Activated naive CD8-positive, alpha-beta T cell (primary cell): ENCODE data around the gene MAD2L2.
"Not testable (repeated sequence)": the region's sequence is repeated elsewhere in the genome, so short reads cannot be mapped to it uniquely, and the experiment has no call there.

Experiments used
- H3K27ac Mint-ChIP-seq: one replicate; pipeline ENCODE4 v1.8.0; 2021; ENCODE audit warnings: mixed read lengths
- H3K27me3 Mint-ChIP-seq: one replicate; pipeline ENCODE4 v1.8.0; 2021; ENCODE audit warnings: mixed read lengths
- H3K36me3 Mint-ChIP-seq: one replicate; pipeline ENCODE4 v1.8.0; 2021; ENCODE audit warnings: mixed read lengths
- H3K4me1 Mint-ChIP-seq: one replicate; pipeline ENCODE4 v1.8.0; 2021; ENCODE audit warnings: low read depth, mixed read lengths
- H3K4me3 Mint-ChIP-seq: one replicate; pipeline ENCODE4 v1.8.0; 2021; ENCODE audit warnings: mild to moderate bottlenecking, mixed read lengths
- H3K9me3 Mint-ChIP-seq: one replicate; pipeline ENCODE4 v1.8.0; 2021; ENCODE audit warnings: low read depth, mixed read lengths

Gene MAD2L2

DNA sequence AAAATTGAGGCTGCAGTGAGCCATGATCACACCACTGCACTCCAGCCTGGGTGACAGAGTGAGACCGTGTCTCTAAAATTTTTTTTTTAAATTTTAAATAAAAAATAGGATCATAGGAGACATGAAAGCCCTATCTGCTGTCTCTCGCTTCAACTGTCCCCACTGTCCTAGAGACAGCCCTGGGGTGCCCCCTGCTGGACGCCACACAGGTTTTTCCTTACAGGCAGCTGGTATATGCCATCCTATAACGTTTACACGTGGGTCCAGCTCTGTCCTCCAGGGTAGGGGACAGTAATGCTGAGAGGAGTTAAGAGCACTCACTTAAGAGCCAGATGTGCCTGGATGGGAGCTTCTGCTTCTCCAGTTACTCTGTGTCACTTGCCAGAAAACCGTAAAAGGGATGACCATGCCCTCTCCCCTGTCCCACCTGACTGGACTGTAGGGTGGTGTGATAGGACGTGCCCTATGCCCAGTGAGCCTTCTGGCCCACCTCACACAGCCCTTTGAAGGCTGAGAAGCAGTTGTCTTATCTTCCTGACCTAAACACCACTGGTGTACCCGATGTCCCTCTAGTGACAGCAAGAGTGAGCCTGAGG, 35.2 kb downstream of the MAD2L2 start:
- Mint-ChIP-seq H3K4me1 (peaks cover 8% of the 10 kb centered on the region), H3K9me3 (no peaks in the 10 kb centered on the region), H3K36me3 (no peaks in the 10 kb centered on the region), H3K27ac (no peak overlapping the region), H3K27me3 (no peaks in the 10 kb centered on the region), H3K4me3 (no peak overlapping the region)

DNA sequence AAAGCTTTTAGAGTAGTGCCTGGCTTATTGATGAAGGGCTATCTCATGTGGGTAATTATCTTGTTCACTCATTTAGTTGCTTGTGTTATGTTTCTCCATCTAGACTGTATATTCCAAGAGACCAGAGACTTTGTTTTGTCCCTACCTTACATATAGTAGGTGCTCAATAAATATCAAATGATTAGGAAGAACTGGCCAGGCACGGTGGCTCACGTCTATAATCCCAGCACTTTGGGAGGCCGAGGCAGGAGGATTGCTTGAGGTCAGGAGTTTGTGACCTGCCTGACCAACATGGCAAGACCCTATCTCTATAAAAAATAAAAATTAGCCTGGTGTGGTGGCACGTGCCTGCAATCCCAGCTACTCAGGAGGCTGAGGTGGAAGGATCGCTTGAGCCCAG, 35.7 kb downstream of the MAD2L2 start:
- H3K9me3 Mint-ChIP-seq = no peaks in the 10 kb centered on the region
- no peaks in the 10 kb centered on the region for H3K27me3 Mint-ChIP-seq
- peaks cover 7% of the 10 kb centered on the region for H3K4me1 Mint-ChIP-seq
- H3K36me3 Mint-ChIP-seq = no peaks in the 10 kb centered on the region
- no peak overlapping the region for H3K27ac Mint-ChIP-seq
- no peak overlapping the region for H3K4me3 Mint-ChIP-seq

DNA sequence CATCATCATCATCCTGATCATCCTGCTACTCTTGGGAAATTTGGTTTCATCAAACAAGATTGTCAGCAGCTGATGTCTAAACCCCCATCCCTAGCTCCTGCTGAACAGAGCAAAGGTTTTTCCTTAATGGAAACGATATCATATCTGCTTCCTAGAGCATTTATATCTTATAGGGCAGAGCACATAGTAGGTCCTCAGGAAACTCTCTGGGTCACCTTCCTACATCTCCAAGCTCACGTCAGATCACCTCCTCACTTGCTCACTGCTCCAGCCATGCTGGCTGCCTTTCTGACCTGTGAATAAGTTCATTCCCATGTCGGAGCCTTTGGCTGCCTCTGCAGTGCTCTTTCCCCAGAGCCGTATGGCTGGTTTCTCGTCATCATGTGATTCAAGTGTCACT, 37.2 kb downstream of the MAD2L2 start:
- Mint-ChIP-seq H3K27me3 (peaks cover 1% of the 10 kb centered on the region), H3K27ac (no peak overlapping the region), H3K4me3 (no peak overlapping the region), H3K9me3 (no peaks in the 10 kb centered on the region), H3K4me1 (peaks cover 3% of the 10 kb centered on the region), H3K36me3 (no peaks in the 10 kb centered on the region)

DNA sequence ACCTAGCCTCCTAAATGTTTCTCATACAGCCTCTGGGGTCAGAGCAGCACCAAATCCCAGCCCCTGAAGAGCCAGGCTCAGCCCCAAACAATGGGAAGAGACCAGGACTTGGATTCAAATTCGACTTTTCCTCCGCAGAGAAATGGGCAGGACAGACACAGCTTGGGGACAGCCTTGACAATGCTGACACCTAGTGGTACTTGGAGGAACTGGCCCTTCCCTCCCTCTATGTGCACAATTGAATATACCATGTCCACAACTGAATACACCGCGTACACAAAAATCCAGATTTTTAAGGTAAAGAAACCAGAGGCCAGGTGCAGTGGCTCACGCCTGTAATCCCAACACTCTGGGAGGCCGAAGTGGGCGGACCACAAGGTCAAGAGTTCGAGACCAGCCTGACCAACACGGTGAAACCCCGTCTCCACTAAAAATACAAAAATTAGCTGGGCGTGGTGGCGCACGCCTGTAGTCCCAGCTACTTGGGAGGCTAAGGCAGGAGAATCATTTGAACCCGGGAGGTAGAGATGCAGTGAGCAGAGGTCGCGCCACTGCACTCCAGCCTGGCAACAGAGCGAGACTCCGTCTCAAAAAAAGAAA, 38.4 kb downstream of the MAD2L2 start:
- H3K27me3 Mint-ChIP-seq, H3K4me1 Mint-ChIP-seq, H3K36me3 Mint-ChIP-seq, H3K9me3 Mint-ChIP-seq, H3K27ac Mint-ChIP-seq, H3K4me3 Mint-ChIP-seq: not testable (repeated sequence)

DNA sequence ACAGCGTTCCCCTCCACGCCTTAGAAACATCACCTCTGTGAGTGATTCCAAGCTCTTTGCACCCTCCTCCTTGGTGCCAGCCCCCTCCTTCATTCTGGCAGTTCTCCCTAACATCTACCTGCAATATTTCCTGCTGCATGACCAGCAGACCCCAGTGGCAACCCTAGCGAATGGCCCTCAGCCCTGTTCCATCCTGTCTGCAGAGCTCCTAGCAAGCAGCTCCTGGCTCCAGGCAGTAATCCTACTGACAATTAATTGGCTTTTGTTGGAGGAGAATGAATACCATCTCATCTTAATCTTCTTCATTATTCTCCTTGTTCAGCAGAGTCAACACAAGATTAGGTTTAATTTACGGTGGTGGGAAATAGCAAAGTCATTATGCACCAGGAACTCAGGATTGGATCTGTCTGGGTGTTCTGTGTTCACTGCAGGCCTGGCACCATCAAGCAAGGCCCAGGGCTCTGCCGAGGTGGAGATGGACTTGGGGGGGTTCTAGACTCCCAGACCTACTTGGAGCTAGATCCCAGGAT, 39.1 kb downstream of the MAD2L2 start:
- no peak overlapping the region for H3K27ac Mint-ChIP-seq
- H3K36me3 Mint-ChIP-seq = no peaks in the 10 kb centered on the region
- H3K4me3 Mint-ChIP-seq = no peak overlapping the region
- H3K9me3 Mint-ChIP-seq = no peaks in the 10 kb centered on the region
- H3K4me1 Mint-ChIP-seq = peaks cover 1% of the 10 kb centered on the region
- H3K27me3 Mint-ChIP-seq = peaks cover 1% of the 10 kb centered on the region

DNA sequence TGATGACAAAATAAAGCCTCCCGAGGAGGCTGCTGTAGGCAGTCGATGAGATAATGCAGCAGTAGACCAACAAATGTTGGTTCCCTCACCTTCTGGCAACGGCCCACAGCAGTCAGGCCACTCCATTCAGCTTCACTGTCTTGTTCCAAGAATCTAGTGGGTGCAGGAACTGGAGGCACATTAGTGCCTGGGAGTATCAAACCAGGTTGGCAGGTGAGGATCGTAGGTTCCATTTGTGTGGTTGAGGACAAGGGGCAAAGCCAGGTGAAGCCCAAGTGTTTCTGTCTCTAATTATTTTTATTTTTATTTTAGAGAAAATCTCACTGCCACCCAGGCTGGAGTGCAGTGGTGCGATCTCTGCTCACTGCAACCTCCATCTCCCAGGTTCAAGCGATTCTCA, 40.0 kb downstream of the MAD2L2 start:
- H3K9me3 Mint-ChIP-seq = no peaks in the 10 kb centered on the region
- peaks cover 2% of the 10 kb centered on the region for H3K27me3 Mint-ChIP-seq
- H3K4me3 Mint-ChIP-seq = no peak overlapping the region
- H3K4me1 Mint-ChIP-seq = peaks cover 1% of the 10 kb centered on the region
- H3K27ac Mint-ChIP-seq = no peak overlapping the region
- no peaks in the 10 kb centered on the region for H3K36me3 Mint-ChIP-seq

DNA sequence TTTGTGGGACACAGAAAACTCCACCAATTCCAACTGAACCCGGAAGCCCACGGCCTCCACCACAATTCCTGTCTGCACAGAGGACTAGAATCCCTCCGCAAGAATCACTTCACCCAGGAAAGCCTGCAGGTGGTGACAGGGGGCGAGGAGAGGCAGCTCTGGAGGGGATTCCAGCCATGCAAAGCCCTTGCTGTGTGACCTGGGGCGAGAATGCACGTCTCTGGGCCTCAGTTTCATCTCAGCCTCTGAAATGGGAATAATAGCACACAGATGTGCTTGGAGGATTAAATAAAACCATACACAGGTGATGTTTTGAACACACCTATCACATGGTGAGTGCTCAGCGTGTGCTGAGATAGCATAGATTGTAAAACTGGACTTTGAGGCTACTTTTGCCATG, 40.8 kb downstream of the MAD2L2 start:
- no peak overlapping the region for H3K4me3 Mint-ChIP-seq

DNA sequence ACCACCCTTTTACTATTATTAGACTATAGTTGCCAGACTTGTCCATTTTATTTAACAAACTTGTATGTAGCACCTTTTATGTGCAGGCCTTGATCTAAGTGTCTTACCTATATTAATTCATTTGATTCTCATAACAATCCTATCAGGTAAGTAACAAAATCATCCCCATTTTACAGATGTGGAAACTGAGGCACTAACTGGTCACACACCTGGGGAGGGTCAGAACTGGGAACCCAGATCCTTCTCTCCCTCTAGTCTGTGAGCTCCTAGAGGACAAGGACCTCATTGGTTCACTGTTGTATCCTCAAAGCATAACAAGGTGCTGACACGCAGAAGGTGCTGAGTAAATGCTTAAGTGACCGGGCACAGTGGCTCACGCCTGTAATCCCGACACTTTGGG, 41.6 kb downstream of the MAD2L2 start:
- H3K27ac Mint-ChIP-seq = no peak overlapping the region
- H3K36me3 Mint-ChIP-seq = no peaks in the 10 kb centered on the region
- peaks cover 1% of the 10 kb centered on the region for H3K4me1 Mint-ChIP-seq
- H3K9me3 Mint-ChIP-seq = no peaks in the 10 kb centered on the region
- peaks cover 6% of the 10 kb centered on the region for H3K27me3 Mint-ChIP-seq
- H3K4me3 Mint-ChIP-seq = no peak overlapping the region

More for the DNA sequence above, 40.8 kb downstream of the MAD2L2 start:
- peaks cover 1% of the 10 kb centered on the region for H3K4me1 Mint-ChIP-seq
- H3K27ac Mint-ChIP-seq = no peak overlapping the region
- peaks cover 4% of the 10 kb centered on the region for H3K27me3 Mint-ChIP-seq
- H3K9me3 Mint-ChIP-seq = no peaks in the 10 kb centered on the region
- no peaks in the 10 kb centered on the region for H3K36me3 Mint-ChIP-seq

DNA sequence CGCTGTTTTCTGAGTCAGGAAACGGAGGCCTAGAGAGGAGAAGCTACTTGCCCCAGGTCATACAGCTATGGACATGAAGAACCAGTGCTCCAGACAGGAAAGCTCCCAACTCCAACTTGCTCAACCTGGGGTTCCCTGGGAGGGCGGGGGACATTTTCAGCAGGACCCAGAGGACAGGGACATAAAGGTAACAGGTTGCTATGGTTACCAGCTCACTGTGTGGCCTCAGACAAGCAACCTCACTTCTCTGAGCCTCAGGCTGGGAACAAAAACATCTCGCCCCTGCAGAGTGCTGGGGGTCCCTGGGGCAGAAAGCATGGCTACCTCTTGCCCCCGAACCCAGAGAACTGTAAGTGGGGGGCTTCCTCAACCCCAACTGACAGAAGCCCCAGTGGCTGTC, 42.8 kb downstream of the MAD2L2 start:
- H3K27ac Mint-ChIP-seq = no peak overlapping the region
- H3K36me3 Mint-ChIP-seq = no peaks in the 10 kb centered on the region
- peaks cover 6% of the 10 kb centered on the region for H3K27me3 Mint-ChIP-seq
- H3K4me3 Mint-ChIP-seq = no peak overlapping the region
- peaks cover 1% of the 10 kb centered on the region for H3K4me1 Mint-ChIP-seq
- H3K9me3 Mint-ChIP-seq = no peaks in the 10 kb centered on the region

DNA sequence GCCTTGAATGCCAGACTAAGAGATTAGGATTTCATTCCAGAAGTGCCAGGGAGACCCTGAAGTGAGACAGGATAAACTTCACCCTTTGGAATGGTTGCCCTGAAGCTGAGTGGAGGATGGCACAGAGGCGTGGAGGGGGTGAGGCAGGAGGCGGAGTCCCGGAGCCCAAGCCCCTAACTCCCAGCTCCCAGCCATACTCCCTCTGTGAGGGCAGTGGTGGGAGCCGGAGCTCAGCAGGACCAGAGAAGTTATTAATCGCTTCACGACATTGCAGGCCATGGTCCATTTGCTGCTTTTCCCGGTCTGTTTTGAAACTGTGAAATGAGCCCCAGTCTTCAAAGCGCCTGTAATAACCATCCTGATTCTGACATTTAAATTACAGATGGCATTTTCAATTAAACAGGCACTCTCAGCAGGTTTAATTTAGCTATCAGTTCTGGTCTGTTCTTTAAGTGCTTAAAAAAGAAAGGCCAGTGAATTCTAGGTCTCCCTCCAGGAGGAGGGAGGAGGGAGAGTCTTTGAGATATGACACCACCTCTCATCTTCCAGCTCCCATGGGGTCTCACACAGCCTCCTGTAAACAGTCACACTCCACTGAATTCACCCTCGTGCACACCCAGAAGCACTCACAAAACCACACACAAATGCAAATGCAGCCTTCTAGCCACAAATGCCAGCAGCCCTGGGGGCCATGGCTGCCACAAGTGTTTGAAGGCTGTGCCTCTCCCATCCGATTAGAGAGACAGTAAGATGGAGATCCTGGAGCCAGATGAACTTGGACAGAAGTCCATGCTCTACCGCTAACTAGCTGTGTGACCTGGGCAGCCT, 46.4 kb downstream of the MAD2L2 start:
- no peak overlapping the region for H3K27ac Mint-ChIP-seq
- H3K4me1 Mint-ChIP-seq = no peaks in the 10 kb centered on the region
- H3K9me3 Mint-ChIP-seq = no peaks in the 10 kb centered on the region
- no peak overlapping the region for H3K4me3 Mint-ChIP-seq
- peaks cover 6% of the 10 kb centered on the region for H3K27me3 Mint-ChIP-seq
- H3K36me3 Mint-ChIP-seq = no peaks in the 10 kb centered on the region

DNA sequence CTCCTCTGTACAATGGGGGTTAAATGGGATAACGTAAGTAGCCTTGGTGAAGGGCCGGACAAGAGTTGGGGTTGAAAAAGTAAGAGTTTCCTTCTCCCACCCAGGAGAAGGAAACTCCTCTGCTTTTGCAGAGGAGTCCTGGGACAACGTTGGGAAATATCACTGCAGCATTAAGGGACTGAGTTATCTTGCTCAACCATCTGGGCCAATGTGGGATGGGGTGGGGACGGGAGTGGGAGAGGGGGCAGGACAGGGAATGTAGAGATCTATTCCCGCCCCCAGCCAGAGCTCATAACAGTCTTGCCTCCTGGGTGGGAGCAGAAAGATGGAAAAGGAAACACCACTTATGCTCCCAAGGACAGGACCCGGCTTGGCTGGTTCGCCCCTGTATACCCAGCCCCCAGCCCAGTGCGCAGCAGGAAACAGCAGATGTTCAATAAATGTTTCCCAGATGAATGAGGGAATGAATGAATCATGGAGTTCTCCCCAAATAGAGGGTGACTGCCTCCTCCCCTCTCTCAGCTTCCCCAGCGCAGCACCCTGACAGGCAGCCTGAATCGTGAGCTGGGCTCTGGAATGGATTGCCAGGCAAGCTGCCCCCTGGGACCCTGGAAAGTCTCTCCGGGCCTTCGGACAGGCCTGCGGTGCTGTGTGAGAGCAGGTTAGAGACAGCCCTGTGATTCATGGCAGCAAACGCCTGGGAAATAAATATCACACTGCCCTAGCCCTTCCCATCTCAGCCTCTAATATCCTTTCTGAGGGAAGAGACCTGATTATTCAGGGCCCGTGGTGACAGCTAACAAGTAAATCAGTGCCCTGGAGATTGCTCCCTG, 51.5 kb downstream of the MAD2L2 start:
- peaks cover 4% of the 10 kb centered on the region for H3K27me3 Mint-ChIP-seq
- H3K4me3 Mint-ChIP-seq = no peak overlapping the region
- no peaks in the 10 kb centered on the region for H3K4me1 Mint-ChIP-seq
- H3K27ac Mint-ChIP-seq = no peak overlapping the region
- H3K9me3 Mint-ChIP-seq = no peaks in the 10 kb centered on the region
- no peaks in the 10 kb centered on the region for H3K36me3 Mint-ChIP-seq

DNA sequence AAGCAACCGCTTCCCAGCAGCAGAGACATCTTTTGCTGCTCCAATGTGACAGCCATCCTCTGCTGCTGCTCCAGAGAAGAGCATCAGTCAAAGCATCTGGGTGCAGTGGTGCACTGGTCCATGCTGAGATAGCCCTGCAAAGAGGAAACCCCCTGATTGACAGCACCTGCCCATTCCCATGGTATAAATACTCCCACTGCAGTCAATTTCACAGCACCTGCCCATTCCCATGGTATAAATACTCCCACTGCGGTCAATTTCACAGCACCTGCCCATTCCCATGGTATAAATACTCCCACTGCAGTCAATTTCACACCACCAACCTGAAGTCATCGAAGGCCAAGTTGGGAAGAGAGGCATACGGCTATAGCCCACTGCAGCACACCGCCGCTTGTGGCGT, 52.2 kb downstream of the MAD2L2 start:
- H3K27ac Mint-ChIP-seq = no peak overlapping the region
- H3K36me3 Mint-ChIP-seq = no peaks in the 10 kb centered on the region
- peaks cover 4% of the 10 kb centered on the region for H3K27me3 Mint-ChIP-seq
- H3K9me3 Mint-ChIP-seq = no peaks in the 10 kb centered on the region
- H3K4me3 Mint-ChIP-seq = no peak overlapping the region
- no peaks in the 10 kb centered on the region for H3K4me1 Mint-ChIP-seq

DNA sequence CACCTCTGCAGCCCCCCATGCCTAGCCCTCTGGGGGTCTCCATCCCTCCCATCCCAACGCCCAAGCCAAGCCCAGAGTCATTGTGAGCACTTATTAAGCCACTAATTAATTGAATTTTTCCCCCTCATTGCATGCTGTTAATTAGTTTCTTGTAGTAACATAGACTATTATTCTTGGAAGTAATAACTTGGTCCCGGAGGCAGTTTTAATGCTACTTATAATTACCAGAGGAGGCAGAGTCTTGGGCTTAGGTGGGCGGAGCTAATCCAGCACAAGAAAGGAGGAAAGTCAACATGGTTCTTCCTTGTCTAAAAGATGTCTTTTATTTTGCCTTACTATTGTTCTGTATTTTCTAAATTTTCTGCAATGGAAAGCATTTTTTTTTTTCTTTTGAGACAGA, 54.4 kb downstream of the MAD2L2 start:
- Mint-ChIP-seq H3K27me3 (peaks cover 7% of the 10 kb centered on the region), H3K4me1 (no peaks in the 10 kb centered on the region), H3K36me3 (no peaks in the 10 kb centered on the region), H3K9me3 (no peaks in the 10 kb centered on the region), H3K4me3 (no peak overlapping the region), H3K27ac (no peak overlapping the region)
